ENCODE data around the gene AKR1B1.

- TF ChIP-seq, protein P1, sequence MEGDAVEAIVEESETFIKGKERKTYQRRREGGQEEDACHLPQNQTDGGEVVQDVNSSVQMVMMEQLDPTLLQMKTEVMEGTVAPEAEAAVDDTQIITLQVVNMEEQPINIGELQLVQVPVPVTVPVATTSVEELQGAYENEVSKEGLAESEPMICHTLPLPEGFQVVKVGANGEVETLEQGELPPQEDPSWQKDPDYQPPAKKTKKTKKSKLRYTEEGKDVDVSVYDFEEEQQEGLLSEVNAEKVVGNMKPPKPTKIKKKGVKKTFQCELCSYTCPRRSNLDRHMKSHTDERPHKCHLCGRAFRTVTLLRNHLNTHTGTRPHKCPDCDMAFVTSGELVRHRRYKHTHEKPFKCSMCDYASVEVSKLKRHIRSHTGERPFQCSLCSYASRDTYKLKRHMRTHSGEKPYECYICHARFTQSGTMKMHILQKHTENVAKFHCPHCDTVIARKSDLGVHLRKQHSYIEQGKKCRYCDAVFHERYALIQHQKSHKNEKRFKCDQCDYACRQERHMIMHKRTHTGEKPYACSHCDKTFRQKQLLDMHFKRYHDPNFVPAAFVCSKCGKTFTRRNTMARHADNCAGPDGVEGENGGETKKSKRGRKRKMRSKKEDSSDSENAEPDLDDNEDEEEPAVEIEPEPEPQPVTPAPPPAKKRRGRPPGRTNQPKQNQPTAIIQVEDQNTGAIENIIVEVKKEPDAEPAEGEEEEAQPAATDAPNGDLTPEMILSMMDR (IDR thresholded peaks at IDR 0.05) = no peak
- no peak for TF ChIP-seq POLR2A (IDR thresholded peaks at IDR 0.05; ENCODE audit: low read depth)
Measured at GRCh38 chr7:134400859-134401258, 58.0 kb downstream of the AKR1B1 start.
